ENCODE results near the gene ST7L.

GRCh38 chr1:112516141-112516540 lies 102.8 kb downstream of the ST7L start:
- TF ChIP-seq TCF12 (IDR thresholded peaks at IDR 0.05; ENCODE audit: low read depth) = no peak
- no peak for TF ChIP-seq EP300 (IDR thresholded peaks at IDR 0.05; ENCODE audit: borderline replicate concordance)
- TF ChIP-seq CREB1 (IDR thresholded peaks at IDR 0.05; ENCODE audit: low read depth) = no peak
